SK-N-SH (cell line): Measurements from ENCODE around the gene ZNF624. TPM values are rescaled to one million over a fixed set of nuclear protein-coding genes. Genes with fewer than 3 reads are reported as not detected.
"Not testable (repeated sequence)": the region's sequence is repeated elsewhere in the genome, so short reads cannot be mapped to it uniquely, and the experiment has no call there.

Experiments
- CTCF ChIA-PET: fragments of 300-600, 350-600 bp; formaldehyde crosslinking; extraction: SDS; loops from one replicate; lab custom pipeline; 2021; lab: Yijun Ruan, JAX
- POLR2A ChIA-PET: fragments of 350-600 bp; sonication (Branson Sonifier 250); formaldehyde crosslinking; extraction: SDS; loops from one replicate; lab custom pipeline; 2020; ENCODE audit warnings: antibody characterized with exemption, inconsistent platforms; lab: Yijun Ruan, JAX
- DNase-seq: peaks from one replicate; pipeline ENCODE4 v3.0.0; 2012
- H2AFZ ChIP-seq: fragments of 200-600 bp; sonication (generic); 2 replicates; pipeline ENCODE4 v1.8.1; 2016; ENCODE audit warnings: antibody characterized with exemption, mild to moderate bottlenecking, low read depth
- H3F3A ChIP-seq: fragments of 200-600 bp; sonication (generic); replicated peaks from 2 replicates; pipeline ENCODE3; 2016; ENCODE audit warnings: antibody characterized with exemption, mild to moderate bottlenecking; ENCODE audit not compliant: insufficient read depth
- H3K27ac ChIP-seq, 2 experiments: fragments of 200-500 bp in 1 of 2; fragments of 200-600 bp in 1 of 2; sonication (Bioruptor generic) in 1 of 2; sonication (generic), shearing (Covaris generic) in 1 of 2; 2 replicates each; pipeline versions ENCODE4 v1.5.1 to v1.6.1; 2014 to 2016; ENCODE audit warnings: low read depth in 2 of 2, inconsistent platforms in 1 of 2, low read length in 1 of 2, mild to moderate bottlenecking in 1 of 2, mixed read lengths in 1 of 2
- H3K27me3 ChIP-seq: fragments of 200-600 bp; sonication (generic), shearing (Covaris generic); 2 replicates; pipeline ENCODE4 v1.6.1; 2016; ENCODE audit warnings: mixed run types; ENCODE audit not compliant: insufficient read depth
- H3K36me3 ChIP-seq, 2 experiments: fragments of 200-500 bp in 1 of 2; fragments of 200-600 bp in 1 of 2; sonication (Bioruptor generic) in 1 of 2; sonication (generic) in 1 of 2; replicated peaks in 1 of 2; 2 replicates each; pipeline versions ENCODE3 to v1.5.1; 2014 to 2016; ENCODE audit warnings: low read length in 1 of 2, mild to moderate bottlenecking in 1 of 2; ENCODE audit not compliant: insufficient read depth in 2 of 2, control insufficient read depth in 1 of 2
- H3K4me1 ChIP-seq, 2 experiments: fragments of 200-500 bp in 1 of 2; fragments of 200-600 bp in 1 of 2; sonication (Bioruptor generic) in 1 of 2; sonication (generic), shearing (Covaris generic) in 1 of 2; 2 replicates each; pipeline versions ENCODE4 v1.5.1 to v1.6.1; 2014 to 2016; ENCODE audit warnings: low read depth in 1 of 2, low read length in 1 of 2, mixed run types in 1 of 2; ENCODE audit not compliant: insufficient read depth in 2 of 2, control insufficient read depth in 1 of 2
- H3K4me2 ChIP-seq: fragments of 200-600 bp; sonication (generic), shearing (Covaris generic); 2 replicates; pipeline ENCODE4 v1.6.1; 2017; ENCODE audit warnings: mixed run types
- H3K4me3 ChIP-seq, 2 experiments: fragments of 200-500 bp in 1 of 2; fragments of 200-600 bp in 1 of 2; sonication (Bioruptor generic) in 1 of 2; sonication (generic), shearing (Covaris generic) in 1 of 2; 2 replicates each; pipeline versions ENCODE4 v1.5.1 to v1.8.1; 2014 to 2016; ENCODE audit warnings: low read depth in 2 of 2, inconsistent platforms in 1 of 2, low read length in 1 of 2, mild to moderate bottlenecking in 1 of 2, mixed read lengths in 1 of 2, moderate library complexity in 1 of 2
- H3K79me2 ChIP-seq: fragments of 200-600 bp; sonication (generic); 2 replicates; pipeline ENCODE4 v1.8.1; 2017; ENCODE audit warnings: mild to moderate bottlenecking; ENCODE audit not compliant: insufficient read depth
- H3K9ac ChIP-seq: fragments of 200-600 bp; sonication (generic); 2 replicates; pipeline ENCODE4 v1.6.1; 2017; ENCODE audit warnings: mixed run types
- H3K9me2 ChIP-seq: fragments of 200-600 bp; sonication (generic); 2 replicates; pipeline ENCODE4 v1.6.1; 2017; ENCODE audit warnings: mixed run types
- H3K9me3 ChIP-seq: fragments of 200-600 bp; sonication (generic); 2 replicates; pipeline ENCODE4 v1.6.1; 2017; ENCODE audit warnings: mixed run types, mild to moderate bottlenecking, moderate library complexity
- H4K20me1 ChIP-seq: fragments of 200-600 bp; sonication (generic); 2 replicates; pipeline ENCODE4 v1.6.1; 2017; ENCODE audit warnings: mild to moderate bottlenecking, mixed run types; ENCODE audit not compliant: insufficient read depth
- CHD2 ChIP-seq: fragments of 150-350 bp; IDR thresholded peaks from 2 replicates; pipeline ENCODE4 v1.6.1; 2018; ENCODE audit warnings: low read length; ENCODE audit not compliant: partially characterized antibody
- EP300 ChIP-seq, 2 experiments: IDR thresholded peaks; 2 replicates each; pipeline versions ENCODE4 v1.4.0 to v1.6.1; 2012; ENCODE audit warnings: borderline replicate concordance in 1 of 2, low read depth in 1 of 2, low read length in 1 of 2
- FOXJ3 ChIP-seq: sonication (generic); formaldehyde crosslinking; IDR thresholded peaks from 2 replicates; pipeline ENCODE4 v1.5.1; 2020; ENCODE audit warnings: mild to moderate bottlenecking, missing genetic modification reagents
- NRF1 ChIP-seq: IDR thresholded peaks from 2 replicates; pipeline ENCODE4 v1.6.1; 2012; ENCODE audit warnings: low read depth, mild to moderate bottlenecking, low read length
- RAD21 ChIP-seq: IDR thresholded peaks from 2 replicates; pipeline ENCODE4 v1.6.1; 2012; ENCODE audit warnings: mild to moderate bottlenecking, low read length
- USF1 ChIP-seq: IDR thresholded peaks from 2 replicates; pipeline ENCODE4 v1.4.0; 2012; ENCODE audit warnings: low read depth, borderline replicate concordance
- WGBS: methylation state at CpG from one replicate; pipeline ENCODE4 v1.1.6; 2017; ENCODE audit warnings: low lambda C conversion rate; 5-methylcytosine and 5-hydroxymethylcytosine counted together
- polyA plus RNA-seq, 3 experiments: library from polyadenylated mRNA; depleted of rRNA; stranded (reverse); fragments of >200 nt; gene quantifications; 2 replicates each; pipeline ENCODE4 v1.2.3, GENCODE V29; 2012
- TF ChIP-seq, protein P1 (sequence below): fragments of 150-350 bp; IDR thresholded peaks from 2 replicates; pipeline ENCODE4 v1.6.1; 2016; ENCODE audit warnings: mild to moderate bottlenecking, low read depth, low read length

Gene ZNF624
- polyA plus RNA-seq, 1 of the 3 experiments (the other 2 are of a cell fraction): 0.92 TPM

GRCh38 chr17:16676676-16677268 is 23.1 kb upstream of the ZNF624 start:
- no peak overlapping the region for H3K4me2 ChIP-seq
- no peaks in the 10 kb centered on the region for H3K79me2 ChIP-seq
- H3K9me2 ChIP-seq: no peaks in the 10 kb centered on the region
- H3K4me3 ChIP-seq: no peak overlapping the region
- WGBS: 41% methylated on average over 6 of the region's 6 CpGs
- peaks cover 19% of the 10 kb centered on the region; the same call in 1 of the 2 replicates for H3K27me3 ChIP-seq
- H2AFZ ChIP-seq: no peak overlapping the region
- no peaks in the 10 kb centered on the region for H3K9me3 ChIP-seq
- H4K20me1 ChIP-seq: no peaks in the 10 kb centered on the region
- CTCF ChIA-PET: no interaction called here
- H3K9ac ChIP-seq: no peak overlapping the region
- H3K27ac ChIP-seq: no peak overlapping the region
- POLR2A ChIA-PET: no interaction called here
- no peaks in the 10 kb centered on the region; a peak in 1 of 4 replicates for H3K4me1 ChIP-seq
- no peaks in the 10 kb centered on the region for H3K36me3 ChIP-seq
- H3F3A ChIP-seq: no peaks in the 10 kb centered on the region
- peak; percentile 36 for DNase-seq
- TF ChIP-seq RAD21: no peak
- no peak for TF ChIP-seq CHD2
- TF ChIP-seq, protein P1, sequence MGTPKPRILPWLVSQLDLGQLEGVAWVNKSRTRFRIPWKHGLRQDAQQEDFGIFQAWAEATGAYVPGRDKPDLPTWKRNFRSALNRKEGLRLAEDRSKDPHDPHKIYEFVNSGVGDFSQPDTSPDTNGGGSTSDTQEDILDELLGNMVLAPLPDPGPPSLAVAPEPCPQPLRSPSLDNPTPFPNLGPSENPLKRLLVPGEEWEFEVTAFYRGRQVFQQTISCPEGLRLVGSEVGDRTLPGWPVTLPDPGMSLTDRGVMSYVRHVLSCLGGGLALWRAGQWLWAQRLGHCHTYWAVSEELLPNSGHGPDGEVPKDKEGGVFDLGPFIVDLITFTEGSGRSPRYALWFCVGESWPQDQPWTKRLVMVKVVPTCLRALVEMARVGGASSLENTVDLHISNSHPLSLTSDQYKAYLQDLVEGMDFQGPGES: no peak
- TF ChIP-seq EP300 (IDR thresholded peaks at IDR 0.05; ENCODE audit: borderline replicate concordance in 1 of 2, low read depth in 1 of 2, low read length in 1 of 2): peak in 1 of 2 experiments; percentile 25; a peak in 1 of 4 replicates
- no peak for TF ChIP-seq NRF1
- TF ChIP-seq FOXJ3 (CRISPR knock-in tag): no peak

GRCh38 chr17:16666907-16667636 is 13.4 kb upstream of the ZNF624 start:
- 11% methylated on average over 17 of the region's 61 CpGs for WGBS
- H3K9ac ChIP-seq, H3F3A ChIP-seq, H2AFZ ChIP-seq, H3K36me3 ChIP-seq, H3K9me3 ChIP-seq, H3K9me2 ChIP-seq, H3K27ac ChIP-seq, H3K4me1 ChIP-seq, CTCF ChIA-PET, H4K20me1 ChIP-seq, H3K79me2 ChIP-seq, POLR2A ChIA-PET: not testable (repeated sequence)
- H3K27me3 ChIP-seq: peaks cover 51% of the 10 kb centered on the region
- DNase-seq: peak; percentile 54
- peak overlapping the region in 1 of 2 experiments; percentile 33; a peak in 2 of 4 replicates for H3K4me3 ChIP-seq
- H3K4me2 ChIP-seq: peak overlapping the region; percentile 63; the same call in 1 of the 2 replicates
- peak; percentile 63; the same call in 1 of the 2 replicates for TF ChIP-seq USF1

GRCh38 chr17:16666553-16666906 is 12.9 kb upstream of the ZNF624 start:
- H2AFZ ChIP-seq, CTCF ChIA-PET, H3F3A ChIP-seq, H3K79me2 ChIP-seq, H3K9me3 ChIP-seq, H4K20me1 ChIP-seq, POLR2A ChIA-PET, H3K9me2 ChIP-seq, H3K9ac ChIP-seq, H3K4me1 ChIP-seq, H3K36me3 ChIP-seq, H3K27ac ChIP-seq: not testable (repeated sequence)
- peak overlapping the region; percentile 63; the same call in 1 of the 2 replicates for H3K4me2 ChIP-seq
- H3K4me3 ChIP-seq: peak overlapping the region in 1 of 2 experiments; percentile 33; a peak in 1 of 4 replicates
- peak; percentile 34 for DNase-seq
- WGBS: 39% methylated on average over 11 of the region's 24 CpGs
- peaks cover 48% of the 10 kb centered on the region for H3K27me3 ChIP-seq
